C4-2B (cell line): ENCODE results near the gene ISG20L2.
A peak's percentile ranks its signal among the peaks of the same experiment; 100 is the strongest.

Experiments
- H3K27ac ChIP-seq: fragments of 450-650 bp; 2 replicates; pipeline ENCODE4 v1.5.1; 2017
- CTCF ChIP-seq: fragments of 450-650 bp; conservative IDR thresholded peaks from 2 replicates; pipeline ENCODE4 v1.5.1; 2017; ENCODE audit warnings: mild to moderate bottlenecking
- ZFX ChIP-seq: fragments of 450-650 bp; IDR thresholded peaks from 2 replicates; pipeline ENCODE4 v1.6.1; 2017

The ISG20L2 gene

GRCh38 chr1:156721131-156721530 is 7.4 kb downstream of the ISG20L2 start:
- TF ChIP-seq CTCF: no peak
- no peak overlapping the region for H3K27ac ChIP-seq

GRCh38 chr1:156717351-156717750 is 11.2 kb downstream of the ISG20L2 start:
- TF ChIP-seq ZFX (no peak), CTCF (no peak)
- H3K27ac ChIP-seq: no peak overlapping the region

- H3K27ac ChIP-seq: no peak overlapping the region
- TF ChIP-seq ZFX: no peak
- TF ChIP-seq CTCF: no peak
Measured at GRCh38 chr1:156714830-156715229, 13.7 kb downstream of the ISG20L2 start.

GRCh38 chr1:156712626-156713025 is 15.9 kb downstream of the ISG20L2 start:
- TF ChIP-seq CTCF (no peak), ZFX (no peak)
- peak overlapping the region; percentile 4; the same call in 1 of the 2 replicates for H3K27ac ChIP-seq

- TF ChIP-seq CTCF: no peak
- H3K27ac ChIP-seq: no peak overlapping the region
Measured at GRCh38 chr1:156711011-156711817, 17.4 kb downstream of the ISG20L2 start.

GRCh38 chr1:156709757-156710489 is 18.6 kb downstream of the ISG20L2 start:
- TF ChIP-seq ZFX: no peak
- no peak for TF ChIP-seq CTCF
- peak overlapping the region; percentile 12; the same call in 1 of the 2 replicates for H3K27ac ChIP-seq

- TF ChIP-seq CTCF (no peak), ZFX (no peak)
- no peak overlapping the region for H3K27ac ChIP-seq
Measured at GRCh38 chr1:156709031-156709430, 19.5 kb downstream of the ISG20L2 start.
